Islet precursor cell (in vitro differentiated cells): ENCODE measurements around the gene HLA-DMA.

Experiments
- DNase-seq: peaks from one replicate; pipeline ENCODE4 v3.0.0-alpha.2; 2018

The HLA-DMA gene

GRCh38 chr6:32952817-32953739, at the start of gene HLA-DMA:
Gene HLA-DMA (minus strand): TSS chr6:32953097. CDS start chr6:32953036, 61 bp downstream.
- DNase-seq: peak; percentile 96

- no peak for DNase-seq
Observed at GRCh38 chr6:33001685-33002084, 48.8 kb upstream of the HLA-DMA start.

- peak; percentile 70 for DNase-seq
Observed at GRCh38 chr6:33000055-33000454, 47.2 kb upstream of the HLA-DMA start.

- DNase-seq: no peak
Observed at GRCh38 chr6:32995448-32995847, 42.6 kb upstream of the HLA-DMA start.

GRCh38 chr6:32993363-32993973, 40.6 kb upstream of the HLA-DMA start:
- DNase-seq: no peak

GRCh38 chr6:32991972-32992371, 39.1 kb upstream of the HLA-DMA start:
- no peak for DNase-seq

- no peak for DNase-seq
Observed at GRCh38 chr6:32989368-32989767, 36.5 kb upstream of the HLA-DMA start.

- DNase-seq: peak; percentile 89
Observed at GRCh38 chr6:32984622-32985389, 31.9 kb upstream of the HLA-DMA start.

- no peak for DNase-seq
Observed at GRCh38 chr6:32983964-32984621, 31.2 kb upstream of the HLA-DMA start.

- no peak for DNase-seq
Observed at GRCh38 chr6:32983493-32983848, 30.6 kb upstream of the HLA-DMA start.

GRCh38 chr6:32982702-32983492, 30.0 kb upstream of the HLA-DMA start:
- no peak for DNase-seq

GRCh38 chr6:32982084-32982701, 29.3 kb upstream of the HLA-DMA start:
- DNase-seq: no peak

GRCh38 chr6:32980488-32981038, 27.7 kb upstream of the HLA-DMA start:
- DNase-seq: no peak

GRCh38 chr6:32979720-32980487, 27.0 kb upstream of the HLA-DMA start:
- DNase-seq: no peak

- no peak for DNase-seq
Observed at GRCh38 chr6:32977953-32978324, 25.0 kb upstream of the HLA-DMA start.

- no peak for DNase-seq
Observed at GRCh38 chr6:32977272-32977952, 24.5 kb upstream of the HLA-DMA start.

GRCh38 chr6:32976334-32977069, 23.6 kb upstream of the HLA-DMA start:
- no peak for DNase-seq

GRCh38 chr6:32975886-32976285, 23.0 kb upstream of the HLA-DMA start:
- DNase-seq: no peak
